ENCODE data around the gene EPHA5. TPM values are rescaled to one million over a fixed set of nuclear protein-coding genes. Genes with fewer than 3 reads are reported as not detected.

EPHA5 gene
- total RNA-seq, 1 experiment from 2014 or later, result not detected

DNA sequence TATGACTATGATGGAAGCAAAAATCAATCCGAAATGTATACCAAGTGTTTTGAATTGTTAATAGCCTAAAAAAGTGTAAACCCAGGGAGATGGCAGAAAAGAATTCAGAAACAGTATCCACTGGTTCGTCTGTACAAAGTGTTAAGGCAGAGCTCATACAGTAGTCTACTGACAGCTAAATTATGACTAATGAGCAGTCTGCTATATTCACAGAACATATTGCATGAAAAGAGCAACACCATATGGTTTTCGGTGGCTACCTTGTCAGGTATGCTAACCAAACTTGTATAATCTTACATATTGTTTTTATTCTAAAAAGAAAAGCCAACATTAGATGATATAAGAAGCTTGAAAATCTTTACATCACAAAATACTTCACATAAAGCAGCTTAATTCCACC, 18.5 kb downstream of the EPHA5 start:
- no peak overlapping the region for H2AFZ ChIP-seq (ENCODE audit: low read length)

More for the DNA sequence above, 18.5 kb downstream of the EPHA5 start:
- no peak for TF ChIP-seq CTCF (conservative IDR thresholded peaks at IDR 0.05)
- no peaks in the 10 kb centered on the region for H3K36me3 Mint-ChIP-seq (ENCODE audit: insufficient read depth in 1 of 3, low read depth in 3 of 3)
- H3K4ac ChIP-seq (ENCODE audit: low read depth, low read length), result no peak overlapping the region
- no peak overlapping the region for H3K23ac ChIP-seq (ENCODE audit: insufficient read length, low read depth, low read length)
- H2BK5ac ChIP-seq (ENCODE audit: insufficient read length, low read length), result no peak overlapping the region
- no peaks in the 10 kb centered on the region for H3K9me3 Mint-ChIP-seq
- H3K4me2 ChIP-seq (ENCODE audit: insufficient read depth, insufficient read length, low read length), result no peak overlapping the region
- H3K14ac ChIP-seq (ENCODE audit: insufficient read depth, low read length), result no peak overlapping the region
- H2AK5ac ChIP-seq (ENCODE audit: insufficient read length, low read length), result no peak overlapping the region
- H3K9ac ChIP-seq (ENCODE audit: extremely low read depth, insufficient read length, low read length), result no peak overlapping the region
- no peak overlapping the region for H3K18ac ChIP-seq (ENCODE audit: insufficient read length, low read depth, low read length)
- no peak overlapping the region for H3T11ph ChIP-seq (ENCODE audit: low read length)
- H2BK15ac ChIP-seq (ENCODE audit: low read depth, low read length), result no peak overlapping the region
- H3K4me1 Mint-ChIP-seq, result peaks cover 26 to 27% of the 10 kb centered on the region in 2 experiments
- no peak overlapping the region for H2BK120ac ChIP-seq (ENCODE audit: low read depth, low read length, poor library complexity, severe bottlenecking)
- H4K8ac ChIP-seq (replicated peaks; ENCODE audit: insufficient read length, low read depth, low read length), result no peak overlapping the region
- no peak overlapping the region for H3K4me3 Mint-ChIP-seq
- no peaks in the 10 kb centered on the region for H3K79me2 ChIP-seq (ENCODE audit: insufficient read depth, low read length)
- no peaks in the 10 kb centered on the region for H3K27me3 ChIP-seq (ENCODE audit: insufficient read depth, low read length)
- no peak overlapping the region for H4K5ac ChIP-seq (ENCODE audit: insufficient read length, low read depth, low read length)
- WGBS (ENCODE audit: extremely low coverage, insufficient read length, low lambda C conversion rate), result no CpG with 5 or more reads among the region's 3 CpGs
- H3K27me3 Mint-ChIP-seq (ENCODE audit: low read depth), result no peaks in the 10 kb centered on the region
- H3K79me1 ChIP-seq (ENCODE audit: insufficient read depth, low read depth, low read length, poor library complexity, severe bottlenecking), result no peaks in the 10 kb centered on the region
- H3K27ac ChIP-seq (ENCODE audit: insufficient read length, low read depth, low read length), result no peak overlapping the region
- H3K27ac Mint-ChIP-seq, result no peak overlapping the region
- no peaks in the 10 kb centered on the region for H4K20me1 ChIP-seq (ENCODE audit: control insufficient read depth, insufficient read depth, insufficient read length)
- no peak for DNase-seq
- no peaks in the 10 kb centered on the region; the same call in 1 of the 2 replicates for H3K4me1 ChIP-seq (ENCODE audit: insufficient read depth, low read length)
- H2BK20ac ChIP-seq (ENCODE audit: low read depth, low read length, poor library complexity, severe bottlenecking), result no peak overlapping the region
- no peak overlapping the region for H3K56ac ChIP-seq (ENCODE audit: insufficient read length, low read depth, low read length)
- H3K23me2 ChIP-seq (ENCODE audit: insufficient read length, low read depth, low read length, poor library complexity, severe bottlenecking), result no peaks in the 10 kb centered on the region
- H4K91ac ChIP-seq (ENCODE audit: insufficient read length, low read depth, low read length), result no peak overlapping the region
- H3K9me3 ChIP-seq (ENCODE audit: control insufficient read depth, low read depth, low read length), result no peaks in the 10 kb centered on the region
- H2BK12ac ChIP-seq (ENCODE audit: insufficient read length, low read depth, low read length), result no peak overlapping the region
